HG03342 (cell line): Measurements from ENCODE around the gene HS3ST5.

Source experiments
- ATAC-seq: cut with Tn5 transposase; IDR thresholded peaks from one replicate; pipeline ENCODE4 v1.9.1; 2021; ENCODE audit warnings: mild to moderate bottlenecking, moderate library complexity; ENCODE audit not compliant: unreplicated experiment

Gene HS3ST5, protein sequence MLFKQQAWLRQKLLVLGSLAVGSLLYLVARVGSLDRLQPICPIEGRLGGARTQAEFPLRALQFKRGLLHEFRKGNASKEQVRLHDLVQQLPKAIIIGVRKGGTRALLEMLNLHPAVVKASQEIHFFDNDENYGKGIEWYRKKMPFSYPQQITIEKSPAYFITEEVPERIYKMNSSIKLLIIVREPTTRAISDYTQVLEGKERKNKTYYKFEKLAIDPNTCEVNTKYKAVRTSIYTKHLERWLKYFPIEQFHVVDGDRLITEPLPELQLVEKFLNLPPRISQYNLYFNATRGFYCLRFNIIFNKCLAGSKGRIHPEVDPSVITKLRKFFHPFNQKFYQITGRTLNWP

DNA sequence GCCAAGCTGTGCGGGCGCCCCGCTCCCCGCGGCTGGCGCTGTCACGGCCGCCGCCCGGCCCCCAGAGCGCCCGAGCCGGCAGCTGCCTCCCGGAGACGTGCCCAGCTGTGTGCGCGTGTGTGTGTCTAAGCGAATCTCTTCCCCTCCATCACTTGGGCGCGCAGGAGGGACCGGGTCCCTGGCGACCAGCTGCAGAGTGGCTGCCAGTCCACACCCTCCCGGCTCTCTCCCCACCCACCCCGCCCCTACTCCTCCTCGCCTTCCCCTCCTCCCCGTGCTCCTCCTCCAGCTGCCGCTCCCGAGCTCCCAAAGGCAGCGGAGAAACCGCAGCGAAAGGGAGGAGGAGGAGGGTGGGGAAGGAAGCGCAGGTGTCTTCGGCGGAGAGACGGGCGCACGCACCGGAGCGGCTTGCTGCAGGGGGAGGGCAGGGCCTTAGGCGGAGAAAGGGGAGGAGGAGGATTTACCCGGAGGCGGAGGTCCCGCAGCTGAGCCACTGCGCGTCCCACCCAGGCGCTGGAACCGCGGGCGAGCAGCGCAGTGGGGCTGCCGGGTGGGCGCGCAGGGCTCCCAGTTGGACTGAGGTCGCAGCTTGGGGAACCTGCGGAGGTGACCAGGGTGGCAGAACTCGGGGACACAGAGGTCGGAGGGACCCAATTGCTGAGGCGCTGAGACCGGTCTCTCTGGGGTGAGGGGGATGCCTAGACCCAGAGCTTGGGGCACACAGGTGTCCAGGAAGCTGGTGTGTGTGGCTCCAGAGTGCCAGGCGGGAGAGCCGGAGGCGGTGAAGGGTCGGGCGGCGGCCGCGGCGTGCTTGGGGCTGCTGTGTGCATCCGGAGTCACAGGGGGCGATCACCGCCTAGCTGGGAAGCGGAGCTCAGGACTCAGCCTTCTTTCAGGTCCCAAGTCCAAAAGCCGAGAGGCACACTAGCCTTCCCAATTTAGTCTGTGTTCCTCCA is at the start of gene HS3ST5:
Gene HS3ST5 (minus strand): TSS at position 198 of the 956 bp plus-strand sequence. CDS start 280,178 bp downstream, outside the sequence.
- ATAC-seq, result peak; percentile 48

DNA sequence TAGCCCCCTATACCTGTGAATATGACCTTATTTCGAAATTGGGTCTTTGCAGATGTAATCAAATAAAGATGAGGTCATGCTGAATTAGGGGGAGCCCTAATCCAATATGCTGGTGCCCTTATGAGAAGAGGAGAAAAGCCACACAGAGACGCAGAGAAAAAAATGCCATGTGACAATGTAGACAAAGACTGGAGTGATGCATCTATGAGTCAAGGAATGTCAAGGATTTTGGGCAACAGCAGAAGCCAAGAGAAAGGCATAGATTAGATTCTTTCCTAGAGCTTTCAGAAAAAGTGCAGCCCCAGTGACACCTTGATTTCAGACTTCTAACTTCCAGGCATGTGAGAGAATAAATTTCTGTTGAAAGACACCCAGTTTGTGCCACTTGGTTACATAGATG is 47.4 kb upstream of the HS3ST5 start:
- ATAC-seq, result no peak

DNA sequence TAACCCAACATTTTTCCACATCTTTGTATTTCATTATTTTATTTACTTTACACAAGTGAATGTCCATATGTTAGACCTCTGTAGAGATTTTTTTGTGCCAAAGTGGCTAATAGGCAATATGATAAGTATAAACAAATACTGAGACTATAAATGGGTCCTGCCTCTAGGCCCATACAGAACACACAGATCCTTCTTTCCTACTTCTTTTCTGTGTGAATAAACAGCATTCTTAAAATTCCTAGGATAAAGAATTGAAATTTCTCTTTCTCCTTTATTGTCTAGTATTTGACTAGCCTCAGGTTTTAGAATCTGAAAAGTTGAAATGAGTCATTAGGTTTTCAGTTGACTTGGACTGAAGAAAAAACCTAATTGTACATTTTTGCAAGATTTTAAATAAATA is 46.3 kb upstream of the HS3ST5 start:
- ATAC-seq, result no peak

DNA sequence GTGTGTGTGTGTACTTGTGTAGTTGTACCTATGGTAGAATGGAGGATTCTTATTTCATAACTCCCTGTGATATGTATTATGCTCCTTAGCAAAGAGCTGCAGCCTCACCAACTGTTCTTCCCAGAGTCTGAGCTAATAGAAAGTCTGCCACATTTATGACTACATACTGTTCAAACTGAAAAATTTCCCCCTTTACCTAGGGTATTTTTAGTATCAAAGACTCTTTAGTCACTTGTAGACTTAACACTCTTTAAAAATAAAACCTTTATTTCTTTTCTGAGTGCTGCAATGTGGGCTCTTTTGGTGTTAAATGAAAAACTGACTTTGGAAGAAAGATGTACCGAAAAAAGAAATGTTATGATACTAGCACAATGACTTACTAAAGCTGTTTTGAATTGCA is 39.6 kb upstream of the HS3ST5 start:
- no peak for ATAC-seq

DNA sequence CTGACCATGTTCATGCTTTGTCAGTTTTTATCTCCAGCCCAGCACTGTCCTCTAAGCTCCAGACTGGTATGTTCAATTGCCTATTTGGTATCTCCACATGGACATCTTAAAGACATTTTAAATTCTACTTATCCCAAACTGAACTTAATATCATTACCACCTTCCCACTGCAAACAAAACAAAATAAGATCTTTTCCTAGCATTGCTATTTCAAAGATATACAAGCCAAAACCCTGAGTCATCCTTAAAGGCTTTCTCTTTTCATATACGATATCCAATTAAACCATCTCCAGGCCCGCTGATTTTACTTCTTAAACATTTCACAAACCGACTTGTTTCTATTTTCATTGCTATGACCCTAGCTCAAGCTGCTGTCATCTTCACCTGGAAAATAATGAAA is 35.1 kb upstream of the HS3ST5 start:
- no peak for ATAC-seq

DNA sequence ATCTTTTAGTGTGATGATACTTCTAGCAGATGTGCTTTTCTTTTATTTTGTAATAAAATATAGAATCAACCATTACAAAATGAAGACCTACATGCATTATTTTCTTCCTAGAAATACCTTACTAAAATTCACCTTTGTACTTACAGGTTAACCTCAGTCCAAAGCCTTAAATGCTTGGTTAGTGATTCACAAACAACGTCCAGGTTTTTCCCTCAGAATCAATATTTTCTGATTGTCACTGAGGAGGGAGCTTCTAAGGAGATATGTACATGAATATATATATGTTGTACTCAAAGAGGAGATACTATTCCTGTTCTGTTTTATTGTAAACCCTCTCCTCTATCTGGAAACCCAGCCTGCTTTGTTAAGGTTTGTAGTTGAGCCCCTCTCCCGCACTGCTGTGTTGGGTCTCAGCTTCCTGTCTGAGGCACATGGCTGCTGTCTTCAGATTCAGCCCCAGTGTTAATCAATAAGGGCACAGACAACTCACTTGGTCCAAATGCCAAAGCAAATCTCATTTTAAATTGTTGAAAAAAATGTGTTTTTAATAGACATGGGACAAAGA is 33.9 kb upstream of the HS3ST5 start:
- ATAC-seq, result no peak

DNA sequence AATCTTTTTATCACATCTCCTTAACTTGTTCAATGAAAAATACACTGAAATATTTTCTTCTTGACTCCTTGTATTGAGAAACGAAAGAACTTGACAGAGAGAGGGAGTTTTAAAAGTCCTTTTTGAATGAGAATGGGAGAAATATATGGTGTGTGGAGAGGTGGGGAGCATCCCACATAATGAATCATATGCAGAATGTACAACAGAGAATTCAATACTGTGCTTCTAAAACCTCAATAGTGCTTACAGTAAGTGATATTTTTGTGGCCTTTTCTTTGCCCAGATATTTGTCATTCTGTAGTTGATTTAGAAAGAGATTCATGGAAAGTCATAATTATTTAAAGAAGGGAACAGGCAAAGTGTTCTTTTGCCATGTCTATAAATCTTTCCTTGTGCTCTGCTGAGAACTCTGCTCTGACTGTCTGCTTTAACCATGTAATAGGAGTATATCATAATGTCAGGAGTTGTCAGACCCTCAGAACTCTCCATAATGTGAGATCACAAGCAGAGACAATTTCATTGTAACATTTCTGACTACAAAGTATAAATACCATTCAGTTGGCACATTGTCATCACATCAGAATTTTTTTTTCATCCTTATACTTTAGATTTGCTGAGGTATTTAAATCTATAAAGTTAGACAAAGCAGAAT is 32.8 kb upstream of the HS3ST5 start:
- ATAC-seq, result no peak

DNA sequence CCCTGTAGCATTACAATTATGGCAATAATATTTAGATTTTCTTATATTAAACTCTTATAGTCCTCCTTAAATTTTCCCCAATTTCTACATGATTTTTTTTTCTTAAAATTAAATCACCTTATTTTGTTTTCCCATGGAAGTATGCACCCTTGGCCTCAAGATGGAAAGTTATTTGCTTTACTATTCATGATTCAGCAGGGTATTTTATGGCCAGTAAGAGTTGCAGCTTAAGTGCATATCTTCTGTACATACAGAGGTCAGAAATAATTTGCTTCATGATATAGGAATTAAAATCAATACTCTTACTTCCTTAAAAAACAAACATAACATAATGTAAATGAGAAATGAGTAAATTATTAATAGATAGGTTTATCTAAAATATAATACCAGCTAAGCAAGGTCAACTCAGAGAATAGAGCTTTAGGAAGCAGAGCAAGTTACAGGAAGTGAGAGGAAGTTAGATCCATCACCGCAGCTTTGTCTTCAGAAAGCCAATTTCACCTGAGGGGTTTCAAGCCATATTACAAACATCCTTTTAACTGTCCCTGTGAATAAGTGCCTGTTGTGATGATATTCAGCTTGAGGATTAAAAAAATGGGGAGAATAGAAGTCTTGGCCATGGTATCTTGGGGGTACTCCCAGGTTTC is 24.6 kb upstream of the HS3ST5 start:
- ATAC-seq, result no peak

DNA sequence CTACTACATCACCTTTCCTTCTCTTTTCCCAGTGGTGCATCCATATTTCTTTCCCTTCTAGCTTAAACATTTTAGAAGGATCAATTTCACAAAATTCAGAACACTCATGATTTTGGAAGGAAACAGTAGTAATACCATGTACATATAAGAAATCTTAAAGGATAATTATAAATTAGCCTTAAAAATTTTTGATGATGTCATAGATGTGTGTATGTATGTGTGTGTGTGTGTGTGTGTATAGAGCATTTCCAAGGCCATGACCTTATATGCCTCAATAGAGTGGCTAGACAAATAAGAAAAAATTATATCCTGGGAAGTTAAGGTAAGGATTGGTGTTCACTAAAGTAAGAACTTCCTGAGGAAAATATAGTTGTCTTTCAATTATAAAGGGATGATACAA is 24.1 kb upstream of the HS3ST5 start:
- ATAC-seq, result no peak

DNA sequence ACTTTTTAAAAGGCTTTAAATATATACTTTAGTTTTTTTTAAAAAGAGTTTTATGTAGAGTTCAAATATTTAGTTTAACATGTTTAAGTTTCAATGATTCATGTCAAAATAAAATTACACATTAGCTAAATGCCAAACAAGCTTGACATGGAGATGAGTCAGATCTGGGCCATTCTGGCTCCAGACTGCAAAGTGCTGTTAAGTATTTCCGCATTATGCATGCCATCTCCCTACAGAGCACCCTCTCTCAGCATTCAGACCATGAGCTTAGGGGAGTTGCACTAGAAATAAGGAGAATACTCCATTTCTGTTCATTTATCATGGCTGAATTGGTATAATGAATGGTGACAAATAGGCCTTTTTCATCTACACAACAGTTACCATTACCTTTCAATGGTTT is 21.5 kb upstream of the HS3ST5 start:
- no peak for ATAC-seq

DNA sequence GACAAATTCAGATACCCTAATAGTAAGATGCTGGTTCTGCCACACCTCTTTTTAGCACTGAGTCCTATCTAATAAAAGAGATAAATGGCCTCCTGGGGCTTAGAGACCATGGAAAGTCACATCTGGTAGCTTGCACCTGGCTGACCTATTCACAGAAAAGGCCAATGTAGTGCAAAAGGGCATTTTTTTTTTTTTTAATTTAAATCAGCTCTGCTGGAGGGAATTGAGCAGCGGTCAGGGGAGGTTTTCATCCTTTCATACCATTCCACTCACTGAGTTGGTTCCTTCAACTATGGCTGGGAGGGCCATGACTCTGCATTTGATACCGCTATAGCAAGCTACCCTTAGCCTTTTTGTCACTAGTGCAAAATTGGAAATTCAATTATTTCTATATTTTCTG is 20.1 kb upstream of the HS3ST5 start:
- no peak for ATAC-seq

DNA sequence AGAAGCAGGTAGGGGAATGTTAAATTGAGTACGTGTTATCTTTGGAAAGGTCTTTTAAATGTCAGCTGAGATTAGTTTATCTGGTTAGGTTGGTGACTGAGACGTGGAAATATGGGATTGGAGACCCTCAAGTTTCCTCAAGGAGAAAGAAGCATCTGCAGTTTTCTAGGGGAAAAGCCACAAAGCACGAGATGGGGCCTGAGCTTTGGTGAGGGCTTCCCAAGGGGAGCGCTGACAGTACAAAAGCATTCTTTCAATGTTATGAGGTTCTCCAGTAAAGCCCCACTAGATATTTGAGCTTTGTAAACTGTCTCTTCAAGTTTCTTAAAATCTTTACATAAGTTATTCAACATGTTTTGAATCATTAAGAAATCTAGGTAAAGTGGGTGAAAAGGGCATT is 19.6 kb upstream of the HS3ST5 start:
- no peak for ATAC-seq

DNA sequence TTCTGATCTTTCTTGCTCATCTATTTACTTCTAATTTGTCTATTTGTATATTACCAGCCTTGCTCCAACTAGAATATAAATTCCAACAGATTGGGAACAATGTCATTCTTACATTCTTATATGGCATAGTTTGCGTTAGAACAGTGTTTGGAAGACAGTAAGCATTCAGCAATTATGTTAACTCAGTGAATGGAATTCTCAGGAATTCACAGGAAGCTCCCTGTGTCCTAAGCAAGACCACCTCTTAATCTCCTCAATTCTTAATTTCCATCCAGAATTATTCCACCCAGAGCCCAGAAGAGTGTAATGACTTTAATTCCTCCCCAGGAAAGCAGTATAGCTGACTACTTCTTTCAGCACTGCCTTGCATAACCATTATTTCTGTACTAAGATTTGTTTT is 18.2 kb upstream of the HS3ST5 start:
- no peak for ATAC-seq

DNA sequence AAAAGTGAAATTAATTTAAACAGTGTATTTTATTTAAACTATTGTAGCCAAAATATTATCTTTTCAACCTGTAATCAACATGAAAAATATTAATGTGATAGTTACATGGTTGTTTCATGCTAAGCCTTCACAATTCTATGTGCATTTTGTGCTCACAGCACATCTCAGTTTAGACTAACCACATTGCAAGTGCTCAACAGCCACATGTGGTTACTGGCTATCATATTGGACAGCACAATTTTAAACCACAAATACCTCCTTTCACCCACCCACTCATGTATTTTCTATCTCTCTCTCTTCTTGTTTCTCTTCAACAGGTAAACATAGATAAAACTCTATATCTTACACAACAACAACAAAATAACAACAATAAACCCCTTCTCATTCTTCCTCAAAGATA is 12.5 kb upstream of the HS3ST5 start:
- ATAC-seq, result no peak

DNA sequence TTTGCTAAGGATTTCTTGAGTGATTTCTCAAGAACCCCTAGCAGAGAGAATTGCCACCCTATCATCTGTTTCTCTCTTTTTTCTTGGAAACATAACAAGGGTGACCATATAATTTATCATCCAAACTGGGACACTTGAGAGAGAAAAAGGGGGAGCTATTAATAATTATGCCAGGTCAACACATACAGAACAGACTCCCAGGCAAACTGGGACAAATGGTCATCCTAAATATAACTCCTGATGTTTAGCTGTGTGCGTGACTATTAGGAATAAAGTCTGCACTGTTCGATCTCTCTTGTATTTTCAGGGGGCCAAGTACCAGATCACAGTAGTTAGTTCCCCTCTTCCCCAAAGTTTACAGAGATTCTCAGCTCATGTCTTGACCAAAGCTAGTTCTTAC is 11.7 kb upstream of the HS3ST5 start:
- ATAC-seq, result no peak

DNA sequence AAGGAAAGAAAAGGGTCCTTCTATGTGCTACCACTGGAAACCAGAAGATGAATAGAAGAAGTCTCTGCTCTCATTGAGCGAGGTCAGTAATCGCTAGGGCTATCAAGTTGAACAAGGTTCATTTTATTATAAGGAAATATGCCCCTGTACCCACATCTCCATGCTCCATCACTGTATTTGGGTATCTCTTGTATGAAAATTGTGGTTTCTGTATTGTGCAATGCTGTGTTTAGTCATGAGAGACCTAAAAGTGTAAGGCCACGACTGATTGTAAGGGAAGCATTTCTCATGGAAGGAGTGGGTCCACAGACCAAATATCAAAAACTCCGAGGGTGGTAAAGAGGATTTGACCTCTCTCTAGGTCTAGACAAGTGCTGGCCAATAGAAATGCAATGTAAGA is 3.6 kb upstream of the HS3ST5 start:
- no peak for ATAC-seq

DNA sequence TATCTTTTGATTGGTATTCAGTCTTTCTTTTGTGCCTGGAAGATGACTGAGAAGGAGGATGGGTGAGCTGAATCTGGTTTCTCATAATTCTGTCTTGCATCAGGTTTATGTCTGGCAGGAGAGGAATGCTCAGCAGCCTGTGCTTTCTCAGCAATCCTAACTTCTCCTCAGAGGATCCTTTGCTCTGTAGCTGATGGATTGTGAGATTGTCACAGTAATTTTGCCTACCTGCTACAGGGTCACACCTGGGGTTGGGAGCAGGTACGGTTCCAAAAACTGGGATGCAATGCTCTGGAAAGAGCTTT is 2.1 kb upstream of the HS3ST5 start:
- no peak for ATAC-seq

DNA sequence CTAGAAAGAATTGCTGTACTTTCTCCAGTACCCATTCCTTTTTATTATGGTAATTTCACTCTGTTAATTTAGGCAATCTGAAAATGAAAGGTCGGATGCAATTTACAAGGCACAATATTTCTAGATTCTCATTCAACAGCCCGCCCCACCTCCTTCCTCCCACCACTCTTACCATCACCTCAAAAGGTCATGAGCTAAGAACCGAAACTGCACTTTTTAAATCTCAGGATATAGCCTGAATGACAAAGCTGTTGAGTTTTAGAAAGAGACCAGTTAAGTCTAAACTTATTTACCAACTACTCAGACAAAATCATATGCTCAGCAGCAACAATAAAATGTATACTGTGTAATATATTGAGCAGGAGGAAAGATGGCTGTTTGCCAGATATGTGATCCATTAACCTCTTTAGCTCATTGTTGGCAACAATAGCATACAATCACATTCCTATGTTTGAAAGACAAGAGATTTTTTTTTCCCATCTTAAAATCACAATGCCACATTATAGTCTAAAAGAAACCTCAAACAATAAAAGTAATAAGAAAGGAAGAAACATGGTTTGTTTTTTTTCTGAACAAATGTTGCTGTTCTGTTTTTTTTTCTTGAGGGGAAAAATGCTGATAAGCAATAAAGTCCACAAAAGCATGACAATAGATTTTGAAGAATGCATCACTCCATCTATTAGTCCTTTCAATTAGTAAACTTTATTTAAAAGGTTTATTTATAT is 1.6 kb upstream of the HS3ST5 start:
- no peak for ATAC-seq

DNA sequence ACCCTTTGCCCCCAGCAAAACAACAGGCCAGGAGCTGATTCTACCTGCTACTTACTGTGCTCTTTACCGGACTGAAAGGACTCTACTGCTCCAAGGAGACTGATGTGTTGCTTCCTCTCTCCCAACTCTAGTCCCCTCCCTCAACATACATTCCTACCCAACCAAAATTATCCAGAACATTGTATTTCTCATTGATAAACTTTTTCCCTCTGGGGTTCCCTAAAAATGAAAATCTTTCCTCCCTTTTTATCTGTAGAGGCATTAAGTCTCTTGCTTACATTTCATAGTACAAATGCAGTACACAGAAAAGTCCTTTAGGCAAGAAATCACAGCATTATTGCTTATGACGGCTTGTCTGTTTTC is 940 bp upstream of the HS3ST5 start:
- no peak for ATAC-seq

DNA sequence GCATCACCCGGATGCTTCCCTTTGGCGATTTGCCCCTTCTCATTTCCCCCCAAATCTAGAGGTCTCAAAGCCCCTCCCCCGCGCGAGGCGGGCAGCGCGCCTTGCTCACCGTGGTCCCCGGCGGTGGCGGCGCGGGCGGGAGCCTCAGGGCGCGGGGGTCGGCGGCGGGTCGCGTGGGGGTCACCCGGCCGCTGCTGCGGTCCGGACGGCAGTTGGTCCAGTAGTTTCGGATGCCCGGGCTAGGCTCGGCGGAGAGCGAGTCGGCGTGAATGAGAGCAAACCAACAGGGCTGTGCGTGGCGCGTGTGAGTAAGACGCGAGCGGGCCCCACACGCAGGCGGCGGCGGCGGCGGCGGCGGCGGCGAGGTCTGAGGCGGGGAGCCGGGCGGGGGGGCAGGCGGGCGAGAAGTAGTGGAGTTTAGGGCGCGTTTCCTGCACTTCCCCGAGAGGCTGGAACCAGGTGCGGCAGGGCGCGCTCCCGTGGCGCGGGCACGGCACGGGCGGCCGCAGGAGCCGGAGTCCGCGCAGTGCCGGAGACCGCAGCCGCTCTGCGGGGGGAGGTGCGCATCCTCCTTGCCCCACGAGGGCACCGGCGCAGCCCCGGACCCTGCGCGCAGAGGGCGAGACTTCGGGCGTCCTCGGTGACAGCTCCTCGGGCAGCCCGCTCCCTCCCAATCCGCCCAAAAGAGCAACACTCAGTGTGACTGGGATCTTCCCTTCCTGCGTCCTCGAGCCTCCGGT is 567 bp downstream of the HS3ST5 start:
- ATAC-seq, result no peak
